HepG2 (cell line): ENCODE results near the gene PTF1A. TPM values are rescaled to one million over a fixed set of nuclear protein-coding genes. Genes with fewer than 3 reads are reported as not detected.

Experiments
- ATF5 ChIP-seq: sonication (generic); formaldehyde crosslinking; IDR thresholded peaks from 2 replicates; pipeline ENCODE4 v1.4.0; 2020; ENCODE audit warnings: mild to moderate bottlenecking, low read depth, missing genetic modification reagents
- CHCHD3 ChIP-seq: sonication (generic); formaldehyde crosslinking; IDR thresholded peaks from 2 replicates; pipeline ENCODE4 v1.8.0; 2022; ENCODE audit warnings: mild to moderate bottlenecking, missing genetic modification reagents, moderate library complexity
- E2F1 ChIP-seq: sonication (generic); formaldehyde crosslinking; IDR thresholded peaks from 2 replicates; pipeline ENCODE4 v1.5.0; 2020; ENCODE audit warnings: missing genetic modification reagents
- HNRNPL ChIP-seq: fragments of 200-400 bp; formaldehyde crosslinking; IDR thresholded peaks from 2 replicates; pipeline ENCODE4 v1.6.1; 2017; ENCODE audit warnings: mild to moderate bottlenecking, low read depth, low read length
- KLF15 ChIP-seq: sonication (generic); formaldehyde crosslinking; IDR thresholded peaks from 2 replicates; pipeline ENCODE4 v1.8.1; 2023; ENCODE audit warnings: borderline replicate concordance, mild to moderate bottlenecking, inconsistent platforms, missing genetic modification reagents, mixed read lengths
- MEF2D ChIP-seq: sonication (generic); formaldehyde crosslinking; IDR thresholded peaks from 2 replicates; pipeline ENCODE4 v1.5.1; 2020; ENCODE audit warnings: mild to moderate bottlenecking, missing genetic modification reagents
- PCBP1 ChIP-seq: fragments of 200-400 bp; formaldehyde crosslinking; IDR thresholded peaks from 2 replicates; pipeline ENCODE4 v1.6.1; 2017; ENCODE audit warnings: mild to moderate bottlenecking, low read depth, low read length, borderline replicate concordance
- PHF8 ChIP-seq: sonication (generic); formaldehyde crosslinking; IDR thresholded peaks from 2 replicates; pipeline ENCODE4 v1.5.0; 2020; ENCODE audit warnings: missing genetic modification reagents
- SP1 ChIP-seq, 2 experiments: fragments of 450-650 bp in 1 of 2; sonication (generic) in 1 of 2; formaldehyde crosslinking in 1 of 2; IDR thresholded peaks; 2 replicates each; pipeline versions ENCODE4 v1.4.0 to v1.6.1; 2016 to 2020; ENCODE audit warnings: missing genetic modification reagents in 1 of 2
- TFDP2 ChIP-seq: sonication (generic); formaldehyde crosslinking; IDR thresholded peaks from 2 replicates; pipeline ENCODE4 v1.4.0; 2020; ENCODE audit warnings: missing genetic modification reagents
- TMF1 ChIP-seq: sonication (generic); formaldehyde crosslinking; IDR thresholded peaks from 2 replicates; pipeline ENCODE4 v1.8.1; 2022; ENCODE audit warnings: low read depth, missing genetic modification reagents
- ZNF251 ChIP-seq: sonication (generic); formaldehyde crosslinking; IDR thresholded peaks from 2 replicates; pipeline ENCODE4 v1.9.0; 2021; ENCODE audit warnings: mild to moderate bottlenecking, missing genetic modification reagents
- ZNF318 ChIP-seq: sonication (generic); formaldehyde crosslinking; IDR thresholded peaks from 2 replicates; pipeline ENCODE4 v1.4.0; 2020; ENCODE audit warnings: mild to moderate bottlenecking, missing genetic modification reagents
- ZNF484 ChIP-seq: sonication (generic); formaldehyde crosslinking; IDR thresholded peaks from 2 replicates; pipeline ENCODE4 v1.5.1; 2020; ENCODE audit warnings: mild to moderate bottlenecking, low read depth, missing genetic modification reagents, borderline replicate concordance
- ZSCAN21 ChIP-seq: sonication (generic); formaldehyde crosslinking; IDR thresholded peaks from 2 replicates; pipeline ENCODE4 v1.8.0; 2022; ENCODE audit warnings: mild to moderate bottlenecking, missing genetic modification reagents, moderate library complexity, borderline replicate concordance
- ZUFSP ChIP-seq: sonication (generic); formaldehyde crosslinking; IDR thresholded peaks from 2 replicates; pipeline ENCODE4 v1.9.0; 2021; ENCODE audit warnings: missing genetic modification reagents, mild to moderate bottlenecking, borderline replicate concordance
- polyA plus RNA-seq, 8 experiments: library from polyadenylated mRNA; depleted of rRNA in 3 of 8; stranded (reverse) in 7 of 8; unstranded in 1 of 8; fragments of >200 nt; fragmentation: Illumina TruSeq in 4 of 8; extraction: Trizol in 4 of 8; gene quantifications; 2 replicates each; pipeline versions ENCODE4 v1.2.1 to v1.2.3, GENCODE V29; 2011 to 2016; ENCODE audit warnings: low read depth in 4 of 8, missing spikeins in 1 of 8, mixed read lengths in 1 of 8; ENCODE audit not compliant: insufficient read depth in 1 of 8
- total RNA-seq, 5 experiments: library from RNA; depleted of rRNA; stranded (reverse); fragments of >200 nt; fragmentation: Illumina TruSeq; extraction: Trizol; gene quantifications; 2 replicates each; pipeline ENCODE4 v1.2.3, GENCODE V29; 2016; ENCODE audit warnings: low read depth in 1 of 5

The PTF1A gene
- total and polyA plus RNA-seq, 2 of the 13 experiments (the other 11 are each of a cell fraction or from before 2014, with no cell fraction given): not detected

- TF ChIP-seq ZNF318 (no peak), ZNF251 (CRISPR knock-in tag) (no peak), ZSCAN21 (no peak), TMF1 (no peak), TFDP2 (no peak), HNRNPL (no peak), ATF5 (CRISPR knock-in tag) (no peak), MEF2D (CRISPR knock-in tag) (no peak), SP1 (IDR thresholded peaks at IDR 0.05) (no peak), SP1 (CRISPR knock-in tag; IDR thresholded peaks at IDR 0.05) (peak; percentile 12; the same call in 1 of the 2 replicates), ZNF484 (CRISPR knock-in tag) (no peak), PHF8 (CRISPR knock-in tag) (no peak), ZUFSP (CRISPR knock-in tag) (no peak), PCBP1 (no peak), E2F1 (CRISPR knock-in tag) (no peak), KLF15 (CRISPR knock-in tag) (no peak), CHCHD3 (CRISPR knock-in tag) (no peak)
Measured at GRCh38 chr10:23186697-23187096, 5.4 kb upstream of the PTF1A start (continued).
